Effector memory CD4-positive, alpha-beta T cell (primary cell): ENCODE measurements around the gene APCDD1L.
"Not testable (repeated sequence)": the region's sequence is repeated elsewhere in the genome, so short reads cannot be mapped to it uniquely, and the experiment has no call there.

Source experiments
- DNase-seq, 3 donors: peaks; one replicate each; pipeline ENCODE4 v3.0.0-alpha.2; 2020
- H3K27ac ChIP-seq: 2 replicates; pipeline ENCODE4 v1.7.0; 2013; ENCODE audit warnings: mild to moderate bottlenecking, low read length, moderate library complexity; ENCODE audit not compliant: insufficient read depth, poor library complexity, severe bottlenecking
- H3K27me3 ChIP-seq: replicated peaks from 2 replicates; pipeline ENCODE4 v1.7.0; 2013; ENCODE audit warnings: mild to moderate bottlenecking, low read length; ENCODE audit not compliant: insufficient read depth, control insufficient read depth, poor library complexity, severe bottlenecking
- H3K36me3 ChIP-seq: 2 replicates; pipeline ENCODE4 v1.7.0; 2013; ENCODE audit warnings: mild to moderate bottlenecking, low read length, moderate library complexity; ENCODE audit not compliant: control insufficient read depth, insufficient read depth
- H3K4me1 ChIP-seq: 2 replicates; pipeline ENCODE4 v1.7.0; 2013; ENCODE audit warnings: low read length, mild to moderate bottlenecking; ENCODE audit not compliant: control insufficient read depth, insufficient read depth, poor library complexity, severe bottlenecking
- H3K4me3 ChIP-seq: 2 replicates; pipeline ENCODE4 v1.7.0; 2013; ENCODE audit warnings: low read length, low read depth, mild to moderate bottlenecking; ENCODE audit not compliant: insufficient read depth, poor library complexity, severe bottlenecking
- H3K9me3 ChIP-seq: 2 replicates; pipeline ENCODE4 v1.7.0; 2013; ENCODE audit warnings: mild to moderate bottlenecking, low read length, moderate library complexity; ENCODE audit not compliant: control insufficient read depth

Gene APCDD1L

DNA sequence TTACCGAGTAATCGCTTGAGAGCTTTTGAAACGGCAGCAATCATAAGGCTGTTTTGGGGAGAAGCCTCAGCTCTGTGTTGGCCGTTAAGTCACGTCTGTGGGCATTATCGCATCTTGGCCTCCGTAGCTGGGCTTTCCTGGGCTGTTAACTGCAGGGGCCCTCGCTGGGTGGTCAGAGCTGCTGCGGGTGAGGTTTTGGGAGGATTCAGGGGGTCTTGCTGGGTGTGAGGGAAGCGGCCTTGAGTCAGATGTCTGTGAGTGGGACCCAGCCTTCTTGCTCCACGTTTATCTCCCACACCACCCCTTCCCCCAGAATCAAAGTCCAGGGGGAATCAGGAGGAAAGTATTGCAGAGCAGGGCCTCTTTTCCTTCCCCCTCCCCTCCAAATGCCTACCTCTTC is 3.2 kb upstream of the APCDD1L start:
- Histone ChIP-seq H3K4me1 (no peaks in the 10 kb centered on the region), H3K27me3 (peaks cover 10% of the 10 kb centered on the region), H3K36me3 (no peaks in the 10 kb centered on the region), H3K4me3 (no peak overlapping the region), H3K9me3 (no peaks in the 10 kb centered on the region), H3K27ac (no peak overlapping the region)
- no peak for DNase-seq

- H3K4me3 ChIP-seq, result no peak overlapping the region
- no peaks in the 10 kb centered on the region for H3K4me1 ChIP-seq
- no peak for DNase-seq
- H3K36me3 ChIP-seq, result no peaks in the 10 kb centered on the region
- H3K27ac ChIP-seq, result no peak overlapping the region
- H3K9me3 ChIP-seq, result no peaks in the 10 kb centered on the region
- peaks cover 14% of the 10 kb centered on the region for H3K27me3 ChIP-seq
Observed at GRCh38 chr20:58514321-58515232, 622 bp downstream of the APCDD1L start.

GRCh38 chr20:58513580-58514285 is 1.5 kb downstream of the APCDD1L start:
- Histone ChIP-seq H3K36me3 (no peaks in the 10 kb centered on the region), H3K9me3 (no peaks in the 10 kb centered on the region), H3K4me3 (no peak overlapping the region), H3K27me3 (peaks cover 14% of the 10 kb centered on the region), H3K4me1 (no peaks in the 10 kb centered on the region), H3K27ac (no peak overlapping the region)
- DNase-seq, result no peak

DNA sequence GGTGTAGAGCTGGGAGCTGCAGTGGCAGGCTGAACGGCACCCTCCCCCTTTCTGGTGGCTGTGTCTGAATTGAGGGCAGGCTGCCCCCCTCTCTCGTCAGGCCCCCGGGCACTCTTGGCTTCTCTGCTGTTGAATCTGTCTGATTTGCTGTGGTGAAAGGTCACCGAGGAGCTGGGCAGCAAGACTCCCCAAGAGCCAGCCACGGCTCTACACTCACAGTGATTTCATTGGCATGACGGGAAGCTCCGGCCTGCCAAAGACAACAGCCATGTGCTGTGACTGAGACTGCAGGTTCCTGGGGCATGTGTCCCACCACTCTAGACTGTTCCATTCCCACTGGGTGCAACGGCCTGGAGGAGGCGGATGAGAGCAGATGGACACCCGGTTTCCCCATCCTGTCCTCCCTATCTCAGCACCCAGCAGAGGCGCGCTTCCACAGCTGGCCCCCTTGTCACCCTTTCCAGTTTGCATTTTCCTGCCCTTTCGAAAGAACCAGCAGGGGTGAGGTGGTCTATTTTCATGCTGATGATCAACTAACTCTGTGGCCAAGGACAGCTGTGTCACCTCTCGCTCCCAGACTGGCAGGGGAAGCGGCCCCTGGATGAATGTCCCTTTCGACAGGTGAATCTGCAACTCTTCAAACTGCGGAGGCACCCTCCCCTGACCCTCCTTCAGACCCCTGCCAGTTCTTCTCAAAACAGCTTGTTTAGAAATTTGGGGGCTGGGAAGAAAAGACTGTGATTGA is 2.2 kb downstream of the APCDD1L start:
- no peak for DNase-seq
- Histone ChIP-seq H3K4me1 (no peaks in the 10 kb centered on the region), H3K27ac (no peak overlapping the region), H3K36me3 (no peaks in the 10 kb centered on the region), H3K9me3 (no peaks in the 10 kb centered on the region), H3K27me3 (peaks cover 14% of the 10 kb centered on the region), H3K4me3 (no peak overlapping the region)

DNA sequence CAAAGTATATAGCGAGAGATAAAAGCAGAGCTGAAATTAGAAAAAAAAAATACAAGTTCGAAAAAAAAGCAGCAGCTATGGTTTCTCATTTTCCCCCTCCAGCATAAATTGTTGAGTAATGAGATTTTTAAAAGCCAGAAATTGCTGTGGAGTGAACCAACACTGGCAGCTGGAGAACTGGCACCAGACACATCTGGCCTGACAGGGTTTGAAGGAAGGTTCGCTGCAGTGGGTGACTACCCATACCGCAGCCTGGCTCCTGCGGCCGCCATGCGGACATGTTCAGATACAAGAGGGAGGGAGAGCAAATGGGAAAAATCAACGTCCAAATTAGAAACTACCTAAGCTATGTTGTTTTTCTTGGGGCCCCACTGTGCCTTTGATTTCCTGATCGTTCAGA is 3.3 kb downstream of the APCDD1L start:
- H3K27me3 ChIP-seq, result peaks cover 14% of the 10 kb centered on the region
- H3K9me3 ChIP-seq, result no peaks in the 10 kb centered on the region
- no peak for DNase-seq
- H3K27ac ChIP-seq, result no peak overlapping the region
- H3K4me3 ChIP-seq, result no peak overlapping the region
- H3K36me3 ChIP-seq, result no peaks in the 10 kb centered on the region
- H3K4me1 ChIP-seq, result no peaks in the 10 kb centered on the region

- Histone ChIP-seq H3K9me3 (no peaks in the 10 kb centered on the region), H3K27ac (no peak overlapping the region), H3K4me3 (no peak overlapping the region), H3K27me3 (peaks cover 14% of the 10 kb centered on the region), H3K36me3 (no peaks in the 10 kb centered on the region), H3K4me1 (no peaks in the 10 kb centered on the region)
- no peak for DNase-seq
Observed at GRCh38 chr20:58511364-58511763, 3.8 kb downstream of the APCDD1L start.

GRCh38 chr20:58510921-58511320 is 4.3 kb downstream of the APCDD1L start:
- DNase-seq, result no peak
- Histone ChIP-seq H3K4me1 (no peaks in the 10 kb centered on the region), H3K27ac (no peak overlapping the region), H3K9me3 (peaks cover 3% of the 10 kb centered on the region), H3K36me3 (no peaks in the 10 kb centered on the region), H3K27me3 (peaks cover 13% of the 10 kb centered on the region), H3K4me3 (no peak overlapping the region)

DNA sequence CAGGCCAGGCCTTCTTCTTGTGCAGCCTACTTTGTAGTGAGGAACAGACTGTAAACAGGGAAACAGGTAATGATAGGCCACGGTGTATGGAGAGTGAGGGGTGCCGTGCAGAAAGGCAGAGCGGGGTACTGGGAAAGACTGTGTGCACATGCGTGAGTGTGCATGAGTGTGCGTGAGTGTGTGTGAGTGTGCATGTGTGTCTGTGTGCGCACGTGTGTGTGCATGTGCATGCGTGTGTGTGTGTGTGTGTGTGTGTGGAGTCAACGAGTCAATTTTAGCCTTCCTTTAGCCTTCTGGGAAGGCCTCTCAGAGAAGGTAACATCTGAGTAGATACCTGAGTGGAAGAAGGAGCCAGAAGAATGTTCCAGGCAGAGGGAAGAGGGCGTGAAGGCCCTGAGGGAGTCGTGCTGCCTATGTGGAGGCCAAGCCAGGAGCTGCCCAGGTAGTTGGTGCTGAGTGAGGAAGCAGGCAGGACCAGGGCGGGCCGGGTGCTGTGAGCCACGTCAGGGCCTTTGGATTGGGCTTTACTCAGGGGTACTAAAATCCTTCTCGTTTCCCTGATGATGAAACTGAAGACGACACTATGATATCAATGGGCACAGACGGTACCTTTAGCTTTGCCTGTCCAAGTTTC is 6.3 kb downstream of the APCDD1L start:
- DNase-seq, result no peak
- Histone ChIP-seq H3K9me3 (peaks cover 5% of the 10 kb centered on the region), H3K4me3 (no peak overlapping the region), H3K27me3 (peaks cover 7% of the 10 kb centered on the region), H3K27ac (no peak overlapping the region), H3K36me3 (no peaks in the 10 kb centered on the region), H3K4me1 (no peaks in the 10 kb centered on the region)

GRCh38 chr20:58506999-58507398 is 8.2 kb downstream of the APCDD1L start:
- H3K9me3 ChIP-seq, DNase-seq, H3K27ac ChIP-seq, H3K4me1 ChIP-seq, H3K4me3 ChIP-seq, H3K27me3 ChIP-seq, H3K36me3 ChIP-seq: not testable (repeated sequence)
